ENCODE data around the gene DNAJC10. TPM values are rescaled to one million over a fixed set of nuclear protein-coding genes. Genes with fewer than 3 reads are reported as not detected.

The DNAJC10 gene
- total RNA-seq, 1 donor from 2014 or later = 55.8 TPM

- H3K4me3 ChIP-seq = no peak overlapping the region
- intact Hi-C loops (cut with micrococcal nuclease) = no loop called here
- H3K4me1 ChIP-seq = no peaks in the 10 kb centered on the region
- no peak for TF ChIP-seq CTCF (IDR thresholded peaks at IDR 0.05; ENCODE audit: borderline replicate concordance)
- no peak overlapping the region for H3K27ac ChIP-seq (replicated peaks)
- DNase-seq = no peak
- H3K27me3 ChIP-seq (ENCODE audit: low read depth) = no peaks in the 10 kb centered on the region
- H3K9me3 ChIP-seq (replicated peaks) = no peaks in the 10 kb centered on the region
- no peaks in the 10 kb centered on the region for H3K36me3 ChIP-seq
Measured at GRCh38 chr2:182698671-182699070, 17.4 kb upstream of the DNAJC10 start.

- peaks cover 6% of the 10 kb centered on the region for H3K27me3 ChIP-seq (ENCODE audit: low read depth)
- no peaks in the 10 kb centered on the region for H3K36me3 ChIP-seq
- H3K4me3 ChIP-seq = no peak overlapping the region
- no peak for DNase-seq
- H3K4me1 ChIP-seq = no peaks in the 10 kb centered on the region
- no peak overlapping the region for H3K27ac ChIP-seq (replicated peaks)
- intact Hi-C loops (cut with micrococcal nuclease) = no loop called here
- TF ChIP-seq CTCF (IDR thresholded peaks at IDR 0.05; ENCODE audit: borderline replicate concordance) = no peak
- no peaks in the 10 kb centered on the region for H3K9me3 ChIP-seq (replicated peaks)
Measured at GRCh38 chr2:182705761-182706160, 10.3 kb upstream of the DNAJC10 start.

GRCh38 chr2:182706751-182707150 is 9.3 kb upstream of the DNAJC10 start:
- no peak overlapping the region for H3K4me3 ChIP-seq
- TF ChIP-seq CTCF (IDR thresholded peaks at IDR 0.05; ENCODE audit: borderline replicate concordance) = no peak
- H3K27ac ChIP-seq (replicated peaks) = no peak overlapping the region
- no peak for DNase-seq
- intact Hi-C loops (cut with micrococcal nuclease) = no loop called here
- no peaks in the 10 kb centered on the region for H3K9me3 ChIP-seq (replicated peaks)
- H3K4me1 ChIP-seq = no peaks in the 10 kb centered on the region
- no peaks in the 10 kb centered on the region for H3K36me3 ChIP-seq
- peaks cover 6% of the 10 kb centered on the region for H3K27me3 ChIP-seq (ENCODE audit: low read depth)

- no peak for DNase-seq
- no peaks in the 10 kb centered on the region for H3K9me3 ChIP-seq (replicated peaks)
- H3K36me3 ChIP-seq = no peaks in the 10 kb centered on the region
- H3K4me3 ChIP-seq = no peak overlapping the region
- no peak for TF ChIP-seq CTCF (IDR thresholded peaks at IDR 0.05; ENCODE audit: borderline replicate concordance)
- H3K27me3 ChIP-seq (ENCODE audit: low read depth) = no peaks in the 10 kb centered on the region
- intact Hi-C loops (cut with micrococcal nuclease) = no loop called here
- H3K27ac ChIP-seq (replicated peaks) = no peak overlapping the region
- H3K4me1 ChIP-seq = peaks cover 42% of the 10 kb centered on the region
Measured at GRCh38 chr2:182713601-182714000, 2.5 kb upstream of the DNAJC10 start.

- TF ChIP-seq CTCF (IDR thresholded peaks at IDR 0.05; ENCODE audit: borderline replicate concordance) = no peak
- intact Hi-C loops (cut with micrococcal nuclease) = no loop called here
- H3K36me3 ChIP-seq = peaks cover 7% of the 10 kb centered on the region
- peak overlapping the region; percentile 91 for H3K27ac ChIP-seq (replicated peaks)
- no peaks in the 10 kb centered on the region for H3K9me3 ChIP-seq (replicated peaks)
- H3K4me3 ChIP-seq = peak overlapping the region; percentile 97
- H3K4me1 ChIP-seq = peaks cover 44% of the 10 kb centered on the region
- DNase-seq = no peak
- no peaks in the 10 kb centered on the region for H3K27me3 ChIP-seq (ENCODE audit: low read depth)
Measured at GRCh38 chr2:182715121-182715891, 751 bp upstream of the DNAJC10 start.

Measured in left ventricle myocardium inferior (tissue), 1 donor.